ENCODE data around the gene TBC1D4. TPM values are rescaled to one million over a fixed set of nuclear protein-coding genes. Genes with fewer than 3 reads are reported as not detected.
"Not testable (repeated sequence)": the region's sequence is repeated elsewhere in the genome, so short reads cannot be mapped to it uniquely, and the experiment has no call there.

Gene TBC1D4
- total RNA-seq, 1 donor from 2014 or later, result 9.5 TPM

DNA sequence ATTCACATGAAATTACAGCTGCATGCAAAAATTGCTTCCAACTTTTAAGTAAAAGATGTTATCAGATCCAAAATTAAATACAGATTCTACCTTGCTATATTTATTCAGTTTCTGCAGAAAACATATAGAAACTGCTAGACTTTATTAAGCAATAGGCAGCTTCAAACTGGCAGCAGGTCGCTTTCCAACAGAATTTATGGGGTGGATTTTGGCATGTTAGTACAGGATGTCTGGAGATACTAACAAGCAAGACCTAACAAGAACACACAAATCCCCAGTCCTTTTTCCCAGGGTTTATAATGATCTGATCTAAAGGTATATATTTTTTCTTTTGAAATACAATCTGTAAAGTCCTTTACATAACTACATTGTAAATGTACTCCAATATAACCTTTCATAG lies 27.5 kb downstream of the TBC1D4 start:
- no peak for DNase-seq (ENCODE audit: low spot score)
- ATAC-seq, result no peak

DNA sequence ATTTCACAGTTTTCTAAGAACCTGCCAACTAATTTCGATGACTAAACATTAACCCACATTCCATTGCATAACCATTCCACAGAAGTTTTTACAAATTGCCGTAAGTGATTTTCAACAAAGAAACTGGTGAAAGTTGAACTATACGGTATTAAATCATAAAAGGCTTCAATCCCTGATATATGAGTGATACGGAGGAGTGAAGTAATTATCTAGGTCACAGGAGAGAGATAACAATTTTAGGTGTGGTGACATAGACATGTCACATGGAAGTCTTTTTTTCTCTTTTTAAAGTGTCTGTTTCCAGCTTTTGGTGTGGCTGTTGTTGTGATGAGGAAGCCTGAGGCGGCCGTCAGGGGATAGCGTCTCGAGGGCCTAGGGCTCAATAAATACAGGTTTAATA lies 29.4 kb downstream of the TBC1D4 start:
- peak; percentile 88 for ATAC-seq
- no peak for DNase-seq (ENCODE audit: low spot score)

DNA sequence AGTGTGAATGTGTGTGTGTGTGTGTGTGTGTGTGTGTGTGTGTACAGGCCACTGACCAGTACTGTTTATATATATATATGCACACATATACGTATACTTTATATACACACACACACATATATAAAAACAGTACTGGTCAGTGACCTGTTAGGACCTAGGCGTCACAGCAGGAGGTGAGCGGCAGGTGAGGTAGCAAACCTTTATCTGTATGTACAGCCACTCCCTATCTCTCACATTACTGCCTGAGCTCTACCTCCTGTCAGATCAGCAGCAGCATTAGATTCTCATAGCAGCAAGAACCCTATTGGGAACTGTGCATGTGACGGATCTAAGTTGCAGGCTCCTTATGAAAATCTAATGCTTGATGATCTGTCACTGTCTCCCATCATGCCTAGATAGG lies 34.5 kb downstream of the TBC1D4 start:
- no peak for DNase-seq (ENCODE audit: low spot score)
- no peak for ATAC-seq

DNA sequence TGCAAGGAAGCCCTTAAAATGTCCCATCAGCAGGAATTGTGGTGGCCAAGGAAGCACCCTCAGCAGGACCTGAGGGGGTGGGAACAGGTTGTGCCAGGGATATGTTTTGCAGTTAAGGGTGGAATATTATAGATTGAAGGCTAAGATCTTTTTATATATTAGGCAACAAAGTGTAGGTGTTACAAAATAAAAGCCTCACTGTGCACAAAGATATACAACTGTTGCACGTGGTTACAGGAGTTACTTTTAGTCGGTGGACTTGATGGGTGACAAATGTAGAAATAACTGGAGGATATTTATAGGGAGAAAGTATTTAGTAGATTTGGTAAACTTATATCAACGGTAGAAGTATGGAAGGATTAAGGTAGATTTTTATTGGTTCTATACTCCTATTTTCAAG lies 35.1 kb downstream of the TBC1D4 start:
- no peak for DNase-seq (ENCODE audit: low spot score)
- no peak for ATAC-seq

DNA sequence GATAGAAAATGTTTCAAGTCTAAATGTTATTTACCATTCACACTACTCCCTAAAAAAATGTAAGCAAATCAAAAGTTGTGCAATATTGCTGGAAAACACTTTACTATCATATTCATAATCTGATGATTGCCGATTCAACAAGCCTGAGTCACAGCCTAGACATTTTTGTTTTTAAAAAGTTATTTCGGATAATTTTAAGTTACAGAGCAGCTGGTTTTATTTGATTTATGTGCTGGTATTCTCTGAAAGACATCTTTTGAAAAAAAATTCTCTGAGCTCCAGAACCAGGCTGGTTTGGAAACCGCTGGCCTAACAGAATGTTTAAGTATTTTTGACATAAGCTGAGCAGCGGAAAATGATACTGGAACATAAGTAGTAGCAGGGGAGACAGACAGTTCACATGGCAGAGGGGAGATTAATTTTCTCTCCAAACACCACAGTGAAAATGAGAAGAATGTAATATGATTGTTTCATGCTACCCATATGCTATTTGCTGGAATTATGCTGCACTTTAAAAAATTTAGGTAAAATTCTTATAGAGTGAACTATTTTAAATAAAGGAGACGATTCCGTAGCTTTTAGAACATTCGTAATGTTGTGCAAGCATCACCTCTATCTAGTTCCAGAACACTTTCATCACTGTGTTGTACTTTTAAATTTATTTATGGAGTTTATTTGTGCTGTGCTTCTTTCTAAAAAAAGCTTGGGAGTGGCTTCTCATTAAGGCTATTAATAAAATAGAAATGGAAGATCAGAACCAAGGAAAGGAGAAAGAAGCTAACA lies 36.1 kb downstream of the TBC1D4 start:
- ATAC-seq, result peak; percentile 43
- no peak for DNase-seq (ENCODE audit: low spot score)

DNA sequence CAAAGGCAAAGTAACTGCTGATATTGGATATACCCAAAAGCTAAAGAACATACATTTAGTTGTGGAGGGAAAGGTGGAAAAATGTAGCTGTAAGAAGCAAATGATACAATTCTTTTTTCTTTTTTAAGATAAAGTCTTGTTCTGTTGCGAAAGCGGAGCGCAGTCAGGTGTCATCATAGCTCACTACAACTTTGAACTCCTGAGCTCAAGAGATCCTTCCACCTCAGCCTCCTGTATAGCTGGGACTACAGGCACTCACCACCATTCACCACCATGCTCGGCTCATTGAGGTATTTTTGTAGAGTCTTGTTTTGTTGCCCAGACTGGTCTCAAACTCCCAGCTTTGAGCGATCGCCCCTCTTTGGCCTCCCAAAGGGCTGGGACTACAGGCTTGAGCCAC lies 38.0 kb downstream of the TBC1D4 start:
- no peak for DNase-seq (ENCODE audit: low spot score)
- no peak for ATAC-seq

DNA sequence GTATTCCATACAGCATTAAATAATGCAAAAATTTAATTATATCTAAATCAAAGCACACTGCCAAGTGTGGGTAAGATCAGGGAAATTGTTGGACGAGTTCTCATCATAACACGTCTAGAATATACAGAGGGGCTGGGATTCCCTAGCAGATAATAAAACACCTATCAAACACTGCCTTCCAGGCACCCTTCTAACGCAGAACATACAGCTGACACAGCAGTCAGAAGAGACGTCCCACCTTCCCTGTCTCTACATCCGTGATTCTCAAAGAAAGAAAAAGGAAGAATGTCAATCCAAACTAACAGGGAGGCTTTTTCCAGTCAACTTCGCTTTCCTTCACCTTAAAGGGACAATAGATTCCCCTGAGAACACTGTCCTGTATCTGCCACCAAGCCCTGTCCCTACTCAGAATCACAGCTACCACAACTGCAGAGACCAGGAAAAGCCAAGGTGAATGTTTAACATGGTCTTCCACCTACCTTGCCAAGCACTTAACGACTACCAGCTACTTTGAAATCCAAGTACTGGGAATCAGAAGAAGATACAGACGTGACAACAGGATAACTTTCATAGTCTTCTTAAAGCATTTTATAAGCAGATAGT lies 38.5 kb downstream of the TBC1D4 start:
- ATAC-seq, result peak; percentile 77
- no peak for DNase-seq (ENCODE audit: low spot score)

DNA sequence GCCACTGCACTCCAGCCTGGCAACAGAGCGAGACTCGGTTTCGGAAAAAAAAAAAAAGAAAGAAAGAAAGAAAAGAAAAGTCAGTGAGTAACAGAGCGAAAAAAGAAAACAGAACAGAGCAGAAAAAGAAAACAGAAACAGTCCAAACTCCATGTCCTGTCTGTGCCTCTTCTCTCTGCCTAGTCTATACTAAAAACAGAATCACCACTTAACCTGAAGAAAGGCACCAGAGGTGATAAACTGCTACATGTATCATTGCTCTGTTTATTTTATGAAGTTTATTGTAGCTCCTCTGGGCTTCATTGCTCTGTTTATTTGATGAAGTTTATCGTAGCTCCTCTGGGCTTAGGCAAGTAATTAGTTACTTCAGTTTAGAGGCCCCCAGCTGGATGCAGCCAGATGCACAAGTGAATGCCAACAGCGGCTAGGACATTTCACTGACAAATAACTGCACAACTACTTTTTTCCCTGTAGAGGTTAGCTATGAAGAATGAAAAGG lies 39.2 kb downstream of the TBC1D4 start:
- no peak for DNase-seq (ENCODE audit: low spot score)
- peak; percentile 57 for ATAC-seq

DNA sequence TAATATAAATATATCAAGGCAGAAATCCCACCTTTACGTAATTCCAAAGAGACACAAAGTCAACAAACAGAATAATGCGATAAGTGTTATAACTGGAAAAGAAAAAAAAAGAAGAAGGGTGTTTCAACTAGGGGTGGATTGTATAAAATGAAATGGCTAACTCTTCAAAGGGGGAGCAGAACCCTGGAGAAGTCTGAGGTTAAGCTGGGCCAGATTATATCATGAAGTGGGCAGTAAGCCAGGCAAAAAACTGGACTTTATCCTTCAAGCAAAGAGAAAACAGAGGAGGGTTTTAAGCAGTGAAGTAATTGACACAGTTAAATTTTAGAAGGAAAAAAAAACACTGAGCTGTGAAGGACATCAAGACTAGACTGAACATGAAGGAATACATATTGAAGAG lies 41.9 kb downstream of the TBC1D4 start:
- ATAC-seq (peak; percentile 67), DNase-seq (ENCODE audit: low spot score) (no peak)

DNA sequence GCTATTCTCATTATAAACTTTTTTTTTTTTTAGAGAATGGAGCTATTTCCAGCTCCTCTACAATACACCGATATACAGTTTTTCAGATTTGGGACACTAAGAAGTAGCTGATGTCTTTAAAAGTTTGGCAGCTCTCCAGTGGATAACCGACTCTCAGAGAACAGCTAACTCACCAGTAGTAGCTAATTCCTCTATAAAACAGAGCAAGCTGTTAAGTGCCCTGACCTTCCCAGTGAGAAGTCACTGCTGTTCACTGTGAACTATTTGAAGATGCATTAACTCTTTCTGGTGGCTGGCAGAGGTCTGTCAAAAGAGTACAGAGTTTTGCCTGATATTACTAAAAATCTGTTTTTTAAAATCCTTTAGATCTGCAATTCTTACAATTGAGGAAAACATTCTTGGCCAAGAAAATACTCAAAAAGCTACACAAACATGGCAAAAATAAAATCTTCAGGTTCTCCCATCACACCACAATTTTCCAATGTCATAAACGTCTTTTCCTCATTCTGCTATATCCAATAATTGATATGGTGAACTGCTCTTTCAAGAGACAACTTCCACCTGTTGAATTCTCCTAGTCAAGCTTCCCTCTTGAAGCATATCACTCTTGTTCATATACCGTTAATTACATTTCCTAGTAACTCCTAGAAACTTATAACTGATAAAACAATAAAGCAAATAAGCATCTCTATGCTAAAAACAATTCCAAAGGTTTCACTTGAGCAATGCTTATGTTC lies 44.2 kb downstream of the TBC1D4 start:
- ATAC-seq (peak; percentile 20), DNase-seq (ENCODE audit: low spot score) (no peak)

DNA sequence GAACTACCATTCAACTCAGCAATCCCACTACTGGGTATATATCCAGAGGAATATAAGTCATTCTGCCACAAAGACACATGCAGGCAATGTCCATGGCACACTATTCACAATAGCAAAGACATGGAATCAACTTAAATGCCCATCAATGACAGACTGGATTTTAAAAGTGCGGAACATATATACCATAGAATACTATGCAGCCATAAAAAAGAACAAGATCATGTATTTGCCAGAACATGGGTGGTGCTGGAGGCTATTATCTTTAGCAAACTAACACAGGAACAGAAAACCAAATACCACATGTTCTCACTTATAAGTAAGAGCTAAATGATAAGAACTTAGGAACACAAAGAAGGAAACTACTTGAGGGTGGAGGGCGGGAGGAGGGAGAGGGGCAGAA lies 47.8 kb downstream of the TBC1D4 start:
- ATAC-seq; DNase-seq (ENCODE audit: low spot score): not testable (repeated sequence)

DNA sequence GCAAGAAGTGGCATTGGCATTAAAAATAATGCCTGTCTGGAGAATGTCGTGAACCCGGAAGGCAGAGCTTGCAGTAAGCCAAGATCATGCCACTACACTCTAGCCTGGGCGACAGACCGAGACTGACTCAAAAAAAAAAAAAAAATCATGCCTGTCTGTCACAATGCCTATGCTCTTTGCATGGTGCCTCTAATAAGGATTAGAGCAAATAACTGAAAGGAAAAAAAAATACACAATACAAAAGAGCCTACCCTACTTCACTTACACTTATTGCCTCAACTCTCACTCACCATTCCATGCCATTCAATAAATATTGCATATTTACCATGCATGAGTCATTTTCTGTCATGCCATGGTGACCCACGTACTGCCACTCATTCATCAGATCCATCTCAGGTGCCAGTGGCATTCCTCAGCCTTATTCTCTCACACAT lies 49.1 kb downstream of the TBC1D4 start:
- ATAC-seq, result no peak
- DNase-seq (ENCODE audit: low spot score), result no peak

DNA sequence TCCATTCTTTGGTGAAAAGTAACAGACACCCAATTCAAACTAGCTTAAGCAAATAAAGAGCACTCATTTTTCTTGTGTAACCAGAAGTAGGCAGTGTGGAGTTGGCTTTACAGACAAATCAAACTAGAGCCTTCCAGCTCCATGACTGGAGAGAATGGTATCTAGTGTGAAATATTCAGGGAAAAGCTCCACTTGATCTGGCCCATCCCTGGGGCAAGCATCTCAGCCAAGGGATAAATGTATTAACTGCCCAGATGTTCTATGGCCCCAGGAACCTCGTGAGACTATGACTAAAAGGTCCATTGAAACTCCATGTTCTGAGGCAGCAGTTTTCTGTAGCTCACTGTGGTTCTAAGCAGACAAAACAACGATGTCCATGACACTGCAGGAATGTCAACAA lies 49.9 kb downstream of the TBC1D4 start:
- no peak for DNase-seq (ENCODE audit: low spot score)
- peak; percentile 78 for ATAC-seq

DNA sequence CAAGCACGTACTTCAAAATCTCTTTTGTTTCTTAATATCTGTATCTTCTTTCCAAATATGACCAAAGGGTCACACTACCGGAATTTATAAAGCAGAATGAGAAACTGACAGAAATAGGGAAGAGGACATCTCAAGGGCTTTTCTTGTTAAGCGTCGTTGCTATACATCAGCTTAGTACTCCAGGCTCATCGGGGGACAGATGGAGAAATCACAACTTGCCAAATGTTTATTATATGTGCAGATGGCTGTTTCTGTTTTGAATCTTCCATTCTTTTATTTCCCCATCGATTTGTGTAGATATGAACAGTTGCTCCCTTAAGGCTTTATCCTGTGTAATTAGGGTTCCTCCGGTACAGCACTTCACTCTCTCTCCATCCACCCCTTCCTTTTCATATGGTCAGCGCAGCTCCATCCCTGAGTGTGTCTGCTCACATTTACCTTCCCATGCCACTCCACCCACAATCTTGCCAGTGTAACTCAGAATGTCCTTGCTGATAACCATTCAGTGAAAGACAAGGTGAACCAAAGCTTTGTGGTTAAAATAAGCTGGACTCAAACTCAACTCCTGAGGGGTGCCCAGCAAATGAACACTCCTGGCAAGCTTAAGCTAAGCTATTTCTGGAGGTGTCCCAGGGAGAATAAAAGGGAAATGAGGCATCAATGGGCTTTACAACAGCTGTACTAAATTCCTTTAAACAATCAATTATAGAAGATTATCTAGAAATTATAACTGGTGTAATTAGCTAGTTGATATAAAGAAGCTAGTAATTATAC lies 51.3 kb downstream of the TBC1D4 start:
- ATAC-seq (no peak), DNase-seq (ENCODE audit: low spot score) (no peak)

DNA sequence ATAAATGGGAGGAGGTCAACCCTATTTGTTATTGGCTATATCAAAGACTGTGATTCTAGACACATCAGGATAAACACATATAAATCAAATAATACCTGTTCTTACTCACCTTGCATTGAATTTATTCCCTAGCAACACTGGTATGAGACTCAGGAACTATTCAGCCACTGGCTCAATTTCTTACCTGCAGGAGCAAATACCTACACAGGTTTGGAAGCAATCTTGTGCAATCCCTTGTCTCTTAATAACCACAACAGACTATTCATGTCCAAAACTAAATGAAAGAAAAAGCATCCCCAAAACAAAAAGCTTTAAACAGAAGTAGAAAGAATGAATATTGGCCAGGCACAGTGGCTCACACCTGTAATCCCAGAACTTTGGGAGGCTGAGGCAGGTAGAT lies 55.5 kb downstream of the TBC1D4 start:
- no peak for DNase-seq (ENCODE audit: low spot score)

DNA sequence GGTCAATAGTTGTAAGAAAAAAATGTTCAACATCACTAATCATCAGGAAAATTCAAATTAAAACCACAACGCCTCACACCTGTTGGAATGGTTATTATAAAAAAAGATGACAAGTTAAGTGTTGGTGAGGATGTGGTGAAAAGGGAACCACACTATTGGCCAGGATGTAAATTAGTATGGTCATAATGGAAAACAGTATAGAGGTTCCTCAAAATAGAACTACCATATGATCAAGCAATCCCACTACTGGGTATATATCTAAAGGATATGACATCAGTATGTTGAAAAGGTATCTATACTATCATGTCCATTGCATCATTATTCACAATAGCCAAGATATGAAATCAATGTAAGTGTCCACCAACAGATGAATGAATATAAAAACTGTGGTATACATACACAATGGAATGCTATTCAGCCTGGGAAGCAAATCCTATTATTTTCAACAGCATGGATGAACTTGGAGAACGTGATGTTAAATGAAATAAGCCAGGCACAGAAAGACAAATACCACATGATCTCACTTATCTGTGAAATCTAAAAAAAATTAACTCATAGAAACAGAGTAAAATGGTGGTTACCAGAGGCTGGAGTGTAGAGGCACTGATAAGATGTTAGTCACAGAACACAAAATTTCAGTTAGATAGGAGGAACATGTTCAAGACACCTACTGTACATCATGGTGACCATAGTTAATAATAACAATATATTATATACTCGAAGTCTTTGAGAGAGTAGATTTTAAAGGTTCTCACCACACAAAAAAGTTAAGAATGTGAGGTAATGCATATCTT lies 56.6 kb downstream of the TBC1D4 start:
- ATAC-seq, result no peak
- no peak for DNase-seq (ENCODE audit: low spot score)

More for the DNA sequence above, 55.5 kb downstream of the TBC1D4 start:
- ATAC-seq, result no peak

DNA sequence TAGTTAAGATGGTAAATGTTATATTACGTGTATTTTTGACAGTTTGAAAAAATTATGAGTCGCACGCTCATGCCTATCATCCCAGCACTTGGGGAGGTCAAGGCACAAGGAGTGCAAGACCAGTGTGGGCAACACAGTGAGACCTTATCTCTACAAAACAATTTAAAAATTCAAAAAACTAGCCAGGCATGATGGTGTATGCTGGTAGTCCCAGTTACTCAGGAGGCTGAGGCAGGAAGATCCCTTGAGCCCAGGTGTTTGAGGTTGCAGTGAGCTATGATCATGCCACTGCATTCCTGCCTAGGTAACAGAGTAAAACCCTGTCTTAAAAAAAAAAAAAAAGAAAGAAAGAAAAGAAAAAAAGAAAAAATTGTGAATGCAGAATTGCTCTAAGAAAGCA lies 58.0 kb downstream of the TBC1D4 start:
- DNase-seq (ENCODE audit: low spot score) (no peak), ATAC-seq (no peak)

DNA sequence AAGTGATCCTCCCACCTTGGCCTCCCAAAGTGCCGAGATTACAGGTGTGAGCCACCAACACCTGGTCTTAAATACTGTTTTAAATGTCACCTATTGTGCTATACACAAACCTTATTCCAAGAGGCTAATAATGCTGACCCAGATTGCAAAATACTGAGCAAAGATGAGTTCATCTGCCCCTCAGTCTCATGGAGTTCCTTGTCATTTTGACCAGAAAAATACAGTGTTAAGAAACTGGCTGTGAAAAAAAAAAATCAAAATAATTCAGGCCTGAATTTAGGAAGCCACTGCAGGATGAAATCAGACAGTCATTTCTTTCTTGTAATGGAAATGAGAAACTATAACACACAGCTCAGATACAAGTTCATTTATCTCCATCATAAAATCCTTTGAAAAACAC lies 59.9 kb downstream of the TBC1D4 start:
- DNase-seq (ENCODE audit: low spot score) (no peak), ATAC-seq (peak; percentile 51)

DNA sequence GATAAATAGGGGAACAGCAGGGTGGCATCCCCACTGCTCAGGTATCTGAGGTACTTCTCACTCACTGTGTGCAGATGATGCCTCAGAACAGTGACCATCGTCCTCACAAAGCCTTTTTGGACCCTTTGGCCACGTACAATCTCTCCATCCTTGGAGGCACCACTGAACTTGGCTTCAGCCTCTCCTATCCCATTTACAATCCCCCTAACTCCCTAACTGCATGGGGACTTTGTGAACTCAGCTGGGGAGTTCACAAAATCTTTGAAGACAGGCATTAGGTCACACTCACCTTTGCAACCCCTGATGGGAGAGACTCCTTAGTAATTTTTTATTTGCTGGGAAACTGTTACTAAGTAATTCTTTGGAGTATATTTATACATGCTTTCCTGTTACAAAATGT lies 60.8 kb downstream of the TBC1D4 start:
- ATAC-seq (no peak), DNase-seq (ENCODE audit: low spot score) (no peak)

DNA sequence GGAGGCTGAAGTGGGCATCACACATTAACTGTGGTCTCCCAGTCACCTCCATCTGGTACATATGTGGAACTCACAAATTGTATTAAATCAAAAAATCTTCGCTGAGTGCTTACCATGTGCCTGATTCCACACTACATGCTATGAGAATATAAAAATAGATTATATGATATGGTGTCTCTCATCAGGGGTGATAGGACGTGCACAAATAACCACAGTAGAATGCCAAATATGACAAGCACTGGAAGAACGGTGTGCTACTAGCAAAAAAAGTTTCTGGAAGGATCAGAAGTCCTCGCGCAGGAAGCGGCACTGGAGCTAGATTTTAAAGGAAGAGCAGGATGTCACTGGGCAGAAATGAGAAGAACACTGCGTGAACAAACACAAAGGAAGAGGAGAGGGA lies 62.3 kb downstream of the TBC1D4 start:
- DNase-seq (ENCODE audit: low spot score), result no peak
- ATAC-seq, result no peak

Data from left lobe of liver (tissue), 2 donors.